NB4 (cell line): Measurements from ENCODE around the gene ACTMAP.

Experiments used
- DNase-seq: peaks from one replicate; pipeline ENCODE4 v3.0.0; 2010; ENCODE audit warnings: low read depth
- H3K4me3 ChIP-seq: one replicate; pipeline ENCODE4 v1.5.1; 2011; ENCODE audit warnings: mild to moderate bottlenecking, low read depth, low read length, moderate library complexity
- MYC ChIP-seq: IDR thresholded peaks from 2 replicates; pipeline ENCODE4 v1.6.1; 2011; ENCODE audit warnings: low read depth, low read length
- POLR2A ChIP-seq: IDR thresholded peaks from 2 replicates; pipeline ENCODE4 v1.6.1; 2011; ENCODE audit warnings: mild to moderate bottlenecking; ENCODE audit not compliant: insufficient read length; ENCODE audit errors: extremely low read depth
- TF ChIP-seq, protein P1 (sequence below): IDR thresholded peaks from one replicate; pipeline ENCODE4 v1.5.1; 2012; ENCODE audit warnings: low read depth, low read length
- TF ChIP-seq, protein P2 (sequence below): IDR thresholded peaks from 2 replicates; pipeline ENCODE4 v1.6.1; 2011; ENCODE audit warnings: low read depth, low read length

The ACTMAP gene

DNA sequence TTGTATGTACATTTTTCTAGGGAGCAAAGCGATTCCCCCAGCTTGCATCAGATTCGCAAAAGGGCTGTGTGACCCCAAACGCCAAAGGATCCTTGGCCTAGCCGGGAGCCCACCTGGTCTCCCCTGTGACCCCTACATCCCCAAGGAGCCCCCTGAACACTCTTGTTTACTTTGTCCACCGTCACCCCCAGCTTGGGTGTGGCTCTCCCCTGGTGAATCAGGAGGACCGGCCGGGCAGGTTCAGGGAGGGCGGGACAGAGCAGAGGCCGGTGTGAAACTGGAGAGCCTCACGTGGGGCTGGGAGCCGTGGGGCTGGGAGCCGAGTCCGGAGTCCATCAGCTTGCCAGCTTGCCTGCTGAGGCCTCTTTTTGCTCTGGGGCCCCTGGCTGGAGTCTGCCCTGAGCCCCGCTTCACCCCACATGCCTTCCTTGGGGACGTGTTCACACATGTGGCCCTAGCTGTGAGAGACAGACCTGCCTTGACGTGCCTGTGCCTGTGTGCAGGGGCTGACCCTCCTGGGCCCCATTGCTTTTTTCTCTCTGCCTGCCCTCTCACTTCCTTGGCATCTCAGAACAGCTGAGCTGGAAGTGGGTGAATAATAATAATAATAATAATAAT lies 31.4 kb downstream of the ACTMAP start:
- no peak for DNase-seq
- TF ChIP-seq, protein P1, sequence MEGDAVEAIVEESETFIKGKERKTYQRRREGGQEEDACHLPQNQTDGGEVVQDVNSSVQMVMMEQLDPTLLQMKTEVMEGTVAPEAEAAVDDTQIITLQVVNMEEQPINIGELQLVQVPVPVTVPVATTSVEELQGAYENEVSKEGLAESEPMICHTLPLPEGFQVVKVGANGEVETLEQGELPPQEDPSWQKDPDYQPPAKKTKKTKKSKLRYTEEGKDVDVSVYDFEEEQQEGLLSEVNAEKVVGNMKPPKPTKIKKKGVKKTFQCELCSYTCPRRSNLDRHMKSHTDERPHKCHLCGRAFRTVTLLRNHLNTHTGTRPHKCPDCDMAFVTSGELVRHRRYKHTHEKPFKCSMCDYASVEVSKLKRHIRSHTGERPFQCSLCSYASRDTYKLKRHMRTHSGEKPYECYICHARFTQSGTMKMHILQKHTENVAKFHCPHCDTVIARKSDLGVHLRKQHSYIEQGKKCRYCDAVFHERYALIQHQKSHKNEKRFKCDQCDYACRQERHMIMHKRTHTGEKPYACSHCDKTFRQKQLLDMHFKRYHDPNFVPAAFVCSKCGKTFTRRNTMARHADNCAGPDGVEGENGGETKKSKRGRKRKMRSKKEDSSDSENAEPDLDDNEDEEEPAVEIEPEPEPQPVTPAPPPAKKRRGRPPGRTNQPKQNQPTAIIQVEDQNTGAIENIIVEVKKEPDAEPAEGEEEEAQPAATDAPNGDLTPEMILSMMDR = no peak
- TF ChIP-seq POLR2A = no peak
- no peak for TF ChIP-seq MYC
- TF ChIP-seq, protein P2, sequence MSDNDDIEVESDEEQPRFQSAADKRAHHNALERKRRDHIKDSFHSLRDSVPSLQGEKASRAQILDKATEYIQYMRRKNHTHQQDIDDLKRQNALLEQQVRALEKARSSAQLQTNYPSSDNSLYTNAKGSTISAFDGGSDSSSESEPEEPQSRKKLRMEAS = no peak
- peak overlapping the region; percentile 70 for H3K4me3 ChIP-seq

DNA sequence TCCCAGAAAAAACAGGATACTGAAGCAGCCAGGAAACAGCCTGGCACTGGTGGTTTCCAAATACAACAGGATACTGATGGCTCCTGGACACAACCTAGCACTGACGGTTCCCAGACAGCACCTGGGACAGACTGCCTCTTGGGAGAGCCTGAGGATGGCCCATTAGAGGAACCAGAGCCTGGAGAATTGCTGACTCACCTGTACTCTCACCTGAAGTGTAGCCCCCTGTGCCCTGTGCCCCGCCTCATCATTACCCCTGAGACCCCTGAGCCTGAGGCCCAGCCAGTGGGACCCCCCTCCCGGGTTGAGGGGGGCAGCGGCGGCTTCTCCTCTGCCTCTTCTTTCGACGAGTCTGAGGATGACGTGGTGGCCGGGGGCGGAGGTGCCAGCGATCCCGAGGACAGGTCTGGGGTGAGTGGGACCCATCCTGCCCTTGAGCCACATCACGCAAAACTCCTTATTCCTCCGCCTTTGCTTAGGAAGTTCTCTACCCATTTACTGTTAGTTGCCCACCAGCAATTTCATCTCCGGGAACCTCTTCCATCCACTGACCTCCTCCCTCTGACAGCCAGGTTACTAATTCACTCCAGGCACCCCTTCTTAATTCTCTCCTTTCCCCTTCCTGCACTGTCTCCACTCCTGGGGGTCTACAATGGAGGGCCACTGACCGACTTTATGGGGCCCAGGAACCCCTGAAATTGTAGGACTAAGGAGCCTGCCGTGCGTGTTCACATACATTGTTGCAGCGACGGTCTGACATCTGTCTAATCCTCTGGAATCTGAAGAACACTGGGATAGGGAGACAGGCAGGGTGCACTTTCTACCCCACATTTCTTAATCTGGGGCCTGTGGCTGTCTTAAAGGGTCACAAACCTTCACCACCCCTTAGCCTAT lies 32.1 kb downstream of the ACTMAP start:
- DNase-seq = no peak

DNA sequence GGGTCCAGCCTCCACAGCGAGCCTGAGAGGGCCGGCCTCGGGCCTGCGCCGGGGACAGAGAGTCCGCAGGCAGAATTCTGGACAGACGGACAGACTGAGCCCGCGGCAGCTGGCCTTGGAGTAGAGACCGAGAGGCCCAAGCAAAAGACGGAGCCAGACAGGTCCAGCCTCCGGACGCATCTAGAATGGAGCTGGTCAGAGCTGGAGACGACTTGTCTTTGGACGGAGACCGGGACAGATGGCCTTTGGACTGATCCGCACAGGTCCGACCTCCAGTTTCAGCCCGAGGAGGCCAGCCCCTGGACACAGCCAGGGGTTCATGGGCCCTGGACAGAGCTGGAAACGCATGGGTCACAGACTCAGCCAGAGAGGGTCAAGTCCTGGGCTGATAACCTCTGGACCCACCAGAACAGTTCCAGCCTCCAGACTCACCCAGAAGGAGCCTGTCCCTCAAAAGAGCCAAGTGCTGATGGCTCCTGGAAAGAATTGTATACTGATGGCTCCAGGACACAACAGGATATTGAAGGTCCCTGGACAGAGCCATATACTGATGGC lies 32.9 kb downstream of the ACTMAP start:
- DNase-seq = no peak
- H3K4me3 ChIP-seq = peak overlapping the region; percentile 70
- TF ChIP-seq, protein P1 = no peak
- no peak for TF ChIP-seq MYC
- TF ChIP-seq POLR2A = no peak
- TF ChIP-seq, protein P2 = no peak

More for the DNA sequence above, 32.1 kb downstream of the ACTMAP start:
- TF ChIP-seq, protein P1 = no peak
- TF ChIP-seq MYC = no peak
- TF ChIP-seq, protein P2 = no peak
- TF ChIP-seq POLR2A = no peak
- H3K4me3 ChIP-seq = peak overlapping the region; percentile 70

DNA sequence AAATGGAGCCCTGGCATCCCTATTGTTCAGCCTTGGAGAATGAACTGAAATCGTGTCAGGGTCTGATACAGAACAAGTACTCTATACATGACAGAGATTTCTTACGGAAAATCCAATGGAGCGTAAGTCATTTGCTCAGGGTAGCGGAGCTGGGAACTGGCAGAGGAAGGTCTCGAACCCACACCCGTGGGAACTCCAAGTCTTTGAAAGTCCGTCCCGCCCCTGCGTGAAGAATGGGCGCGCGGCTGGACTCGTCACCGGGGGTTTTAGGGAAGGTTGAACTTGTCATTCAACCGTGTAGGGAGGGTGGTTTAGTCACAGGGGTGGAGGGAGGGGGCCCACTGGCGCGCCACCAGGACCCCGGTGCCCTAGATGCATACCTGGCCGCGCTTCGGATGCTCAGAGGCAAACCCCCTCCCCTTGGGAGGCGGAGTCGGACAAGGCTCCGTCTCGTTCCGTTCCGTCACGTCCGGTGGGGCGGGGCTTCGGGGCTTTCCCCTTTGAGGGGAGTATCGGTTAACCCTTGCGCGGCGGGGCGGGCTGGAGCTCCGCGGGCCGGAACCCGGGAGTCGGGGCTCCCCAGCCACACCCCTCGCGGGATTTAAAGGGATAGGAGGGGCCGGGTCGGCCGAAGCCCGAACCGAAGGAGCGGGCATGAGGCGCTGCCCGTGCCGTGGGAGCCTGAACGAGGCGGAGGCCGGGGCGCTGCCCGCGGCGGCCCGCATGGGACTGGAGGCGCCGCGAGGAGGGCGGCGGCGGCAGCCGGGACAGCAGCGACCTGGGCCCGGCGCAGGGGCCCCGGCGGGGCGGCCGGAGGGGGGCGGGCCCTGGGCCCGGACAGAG lies 33.6 kb downstream of the ACTMAP start, which contains the start of the genes COQ8B and ITPKC:
Gene COQ8B, minus strand, starts transcription at position 405 of the 843 bp plus-strand sequence. CDS start 2,254 bp downstream, outside the sequence.
Gene ITPKC, plus strand, starts transcription at position 631 of the 843 bp plus-strand sequence. Its CDS starts 24 bp downstream, at position 655.
- TF ChIP-seq, protein P1 = no peak
- TF ChIP-seq, protein P2 = no peak; the same call in 1 of the 2 replicates
- TF ChIP-seq MYC (0 out of 2 replicates have a peak, but pooled peaks have one; percentile 29), POLR2A (peak; percentile 35)
- peak; percentile 91 for DNase-seq
- H3K4me3 ChIP-seq = peak within 1 kb of the TSS; percentile 70

DNA sequence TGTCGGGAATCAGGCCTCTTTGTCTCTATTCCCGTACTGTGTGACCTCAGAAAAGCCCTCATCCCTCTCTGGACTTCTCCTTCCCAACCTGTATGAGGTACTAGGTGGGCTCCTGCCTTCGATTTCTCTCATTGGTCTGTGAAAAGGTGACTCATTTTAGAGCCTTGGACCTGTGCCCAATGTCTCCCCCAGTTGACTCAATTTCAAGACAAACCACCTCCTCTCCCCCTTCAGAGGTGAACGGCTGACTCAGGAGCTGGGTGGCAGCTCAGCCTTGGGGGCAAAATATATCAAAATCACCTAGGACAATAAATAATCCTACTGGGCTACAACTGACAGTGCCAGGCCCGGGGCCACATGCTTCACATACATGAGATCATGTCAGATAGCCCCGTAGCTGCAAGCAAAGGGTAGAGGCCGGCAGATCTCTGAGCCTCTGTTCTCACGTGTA lies 34.2 kb downstream of the ACTMAP start:
- peak overlapping the region; percentile 70 for H3K4me3 ChIP-seq
- TF ChIP-seq, protein P1 = no peak
- TF ChIP-seq, protein P2 = no peak
- no peak for DNase-seq
